ENCODE results near the gene IMMP2L.
A peak's percentile ranks its signal among the peaks of the same experiment; 100 is the strongest.

The IMMP2L gene

GRCh38 chr7:111126987-111127386 is 435.3 kb downstream of the IMMP2L start:
- H3K4me3 ChIP-seq (replicated peaks; ENCODE audit: low read depth, low read length): no peak overlapping the region
- peak; percentile 61 for DNase-seq (ENCODE audit: low read depth)
- TF ChIP-seq CTCF (IDR thresholded peaks at IDR 0.05; ENCODE audit: low read length, missing control alignments): no peak

GRCh38 chr7:111115966-111116365 is 446.3 kb downstream of the IMMP2L start:
- H3K4me3 ChIP-seq (replicated peaks; ENCODE audit: low read depth, low read length): no peak overlapping the region
- TF ChIP-seq CTCF (IDR thresholded peaks at IDR 0.05; ENCODE audit: low read length, missing control alignments): no peak
- DNase-seq (ENCODE audit: low read depth): no peak

GRCh38 chr7:111113263-111114017 is 448.9 kb downstream of the IMMP2L start:
- DNase-seq (ENCODE audit: low read depth): peak; percentile 79
- no peak for TF ChIP-seq CTCF (IDR thresholded peaks at IDR 0.05; ENCODE audit: low read length, missing control alignments)
- no peak overlapping the region for H3K4me3 ChIP-seq (replicated peaks; ENCODE audit: low read depth, low read length)

- H3K4me3 ChIP-seq (replicated peaks; ENCODE audit: low read depth, low read length): no peak overlapping the region
- no peak for TF ChIP-seq CTCF (IDR thresholded peaks at IDR 0.05; ENCODE audit: low read length, missing control alignments)
- DNase-seq (ENCODE audit: low read depth): peak; percentile 21
Observed at GRCh38 chr7:111112439-111112838, 449.9 kb downstream of the IMMP2L start.

- DNase-seq (ENCODE audit: low read depth): peak; percentile 71
Observed at GRCh38 chr7:111108496-111108895, 453.8 kb downstream of the IMMP2L start.

GRCh38 chr7:111108000-111108399 is 454.3 kb downstream of the IMMP2L start:
- no peak overlapping the region for H3K4me3 ChIP-seq (replicated peaks; ENCODE audit: low read depth, low read length)
- TF ChIP-seq CTCF (IDR thresholded peaks at IDR 0.05; ENCODE audit: low read length, missing control alignments): no peak
- no peak for DNase-seq (ENCODE audit: low read depth)

More at GRCh38 chr7:111108496-111108895, 453.8 kb downstream of the IMMP2L start:
- H3K4me3 ChIP-seq (replicated peaks; ENCODE audit: low read depth, low read length): no peak overlapping the region
- no peak for TF ChIP-seq CTCF (IDR thresholded peaks at IDR 0.05; ENCODE audit: low read length, missing control alignments)

GRCh38 chr7:111107579-111107978 is 454.7 kb downstream of the IMMP2L start:
- TF ChIP-seq CTCF (IDR thresholded peaks at IDR 0.05; ENCODE audit: low read length, missing control alignments): no peak
- no peak overlapping the region for H3K4me3 ChIP-seq (replicated peaks; ENCODE audit: low read depth, low read length)
- peak; percentile 71 for DNase-seq (ENCODE audit: low read depth)

Data from fibroblast of pulmonary artery (primary cell).